SK-N-SH treated with all-trans-retinoic acid at 6 μM for 48 hours (cell line): ENCODE measurements around the gene TET3.

Source experiments
- CREB5 ChIP-seq: fragments of 250-450 bp; sonication (Bioruptor Pico); IDR thresholded peaks from 2 replicates; pipeline ENCODE4 v1.5.1; 2020; ENCODE audit warnings: low read depth, mild to moderate bottlenecking, moderate library complexity
- ISL1 ChIP-seq: fragments of 250-450 bp; sonication (Bioruptor Pico); IDR thresholded peaks from 2 replicates; pipeline ENCODE4 v2.1.2; 2022; ENCODE audit warnings: mild to moderate bottlenecking, moderate library complexity
- SNAI2 ChIP-seq: fragments of 250-450 bp; sonication (Bioruptor Pico); IDR thresholded peaks from 2 replicates; pipeline ENCODE4 v1.5.0; 2020; ENCODE audit warnings: mild to moderate bottlenecking, moderate library complexity
- ZFP3 ChIP-seq: fragments of 250-450 bp; sonication (Bioruptor Pico); IDR thresholded peaks from 2 replicates; pipeline ENCODE4 v1.5.0; 2020; ENCODE audit warnings: mild to moderate bottlenecking, moderate library complexity
- ZNF565 ChIP-seq: fragments of 450-650 bp; formaldehyde crosslinking; conservative IDR thresholded peaks from 2 replicates; pipeline ENCODE4 v1.5.0; 2020; ENCODE audit warnings: low read depth, mild to moderate bottlenecking, moderate library complexity
- ZNF70 ChIP-seq: fragments of 450-650 bp; formaldehyde crosslinking; IDR thresholded peaks from 2 replicates; pipeline ENCODE4 v1.5.0; 2020; ENCODE audit warnings: mild to moderate bottlenecking, moderate library complexity
- TF ChIP-seq, protein P1 (sequence below): fragments of 250-450 bp; sonication (Bioruptor Pico); IDR thresholded peaks from 2 replicates; pipeline ENCODE4 v1.5.1; 2021; ENCODE audit warnings: mild to moderate bottlenecking, moderate library complexity

DNA sequence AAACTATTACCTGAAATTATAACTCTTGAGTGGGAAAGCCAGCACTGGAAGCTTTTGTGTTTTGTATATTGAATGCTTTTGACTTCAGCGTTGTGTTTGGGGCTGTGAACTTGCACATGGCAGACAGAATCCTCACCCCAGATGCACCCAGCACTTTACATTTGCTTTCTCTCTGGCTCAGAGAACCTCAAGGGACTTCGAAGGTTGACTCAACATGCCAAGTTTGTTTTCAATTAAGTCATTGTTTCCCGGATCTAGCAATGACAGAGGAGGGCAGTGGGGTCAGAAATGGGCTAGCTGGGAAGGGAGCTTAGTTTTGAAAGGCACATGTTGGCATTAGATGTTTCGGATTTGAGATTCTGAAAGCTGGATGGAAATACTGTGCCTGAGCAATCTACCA, 22.4 kb downstream of the TET3 start:
- TF ChIP-seq ISL1 (CRISPR knock-in tag) (no peak), ZNF565 (CRISPR knock-in tag) (no peak), CREB5 (no peak), SNAI2 (CRISPR knock-in tag) (no peak), ZNF70 (CRISPR knock-in tag) (no peak), ZFP3 (CRISPR knock-in tag) (no peak)
- TF ChIP-seq, protein P1, sequence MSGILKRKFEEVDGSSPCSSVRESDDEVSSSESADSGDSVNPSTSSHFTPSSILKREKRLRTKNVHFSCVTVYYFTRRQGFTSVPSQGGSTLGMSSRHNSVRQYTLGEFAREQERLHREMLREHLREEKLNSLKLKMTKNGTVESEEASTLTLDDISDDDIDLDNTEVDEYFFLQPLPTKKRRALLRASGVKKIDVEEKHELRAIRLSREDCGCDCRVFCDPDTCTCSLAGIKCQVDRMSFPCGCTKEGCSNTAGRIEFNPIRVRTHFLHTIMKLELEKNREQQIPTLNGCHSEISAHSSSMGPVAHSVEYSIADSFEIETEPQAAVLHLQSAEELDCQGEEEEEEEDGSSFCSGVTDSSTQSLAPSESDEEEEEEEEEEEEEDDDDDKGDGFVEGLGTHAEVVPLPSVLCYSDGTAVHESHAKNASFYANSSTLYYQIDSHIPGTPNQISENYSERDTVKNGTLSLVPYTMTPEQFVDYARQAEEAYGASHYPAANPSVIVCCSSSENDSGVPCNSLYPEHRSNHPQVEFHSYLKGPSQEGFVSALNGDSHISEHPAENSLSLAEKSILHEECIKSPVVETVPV (CRISPR knock-in tag) = no peak
